ENCODE results near the gene NEK2. TPM values are rescaled to one million over a fixed set of nuclear protein-coding genes. Genes with fewer than 3 reads are reported as not detected.

Gene NEK2
- total RNA-seq, 2 donors from 2014 or later: 42.3 to 101 TPM

DNA sequence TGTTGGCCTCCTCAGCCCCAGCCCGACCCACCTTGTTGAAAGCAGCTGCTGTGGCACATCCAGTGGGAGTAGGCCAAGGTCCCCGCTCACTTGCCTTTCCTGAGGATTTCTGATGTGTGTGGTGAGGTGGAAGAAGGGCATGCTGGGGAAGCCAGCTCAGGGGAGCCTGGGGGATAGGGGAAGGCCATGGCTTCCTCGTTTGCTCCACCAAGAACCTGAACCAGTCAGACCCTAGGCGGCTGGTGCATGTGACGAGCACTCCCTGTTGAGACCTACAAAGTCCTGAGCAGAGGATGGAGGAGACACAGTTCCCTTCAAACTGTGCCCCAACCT, 58.5 kb downstream of the NEK2 start:
- Histone ChIP-seq H3K4me1 (ENCODE audit: control insufficient read depth, insufficient read depth, low read length) (no peaks in the 10 kb centered on the region), H3K36me3 (ENCODE audit: control insufficient read depth, insufficient read depth, low read length) (no peaks in the 10 kb centered on the region), H3K27me3 (ENCODE audit: control insufficient read depth, insufficient read depth, low read length, poor library complexity, severe bottlenecking) (no peaks in the 10 kb centered on the region), H3K9ac (ENCODE audit: extremely low read depth, low read length, poor library complexity, severe bottlenecking) (no peak overlapping the region), H3K9me3 (ENCODE audit: control insufficient read depth, low read length) (no peaks in the 10 kb centered on the region), H3K4me3 (ENCODE audit: low read length) (no peak overlapping the region), H3K27ac (ENCODE audit: low read depth, low read length) (no peak overlapping the region)
- Mint-ChIP-seq H3K4me3 (no peak overlapping the region), H3K27ac (no peak overlapping the region), H3K27me3 (ENCODE audit: insufficient read depth) (peaks cover under 1% of the 10 kb centered on the region), H3K36me3 (ENCODE audit: low read depth) (no peaks in the 10 kb centered on the region), H3K9me3 (no peaks in the 10 kb centered on the region), H3K4me1 (peaks cover under 1% of the 10 kb centered on the region)
- WGBS, 2 experiments (ENCODE audit: insufficient coverage in 1 of 2, insufficient read length in 1 of 2): 95 to 98% methylated on average over 3 to 5 of the region's 5 CpGs
- no peak for DNase-seq
- TF ChIP-seq, protein P1, sequence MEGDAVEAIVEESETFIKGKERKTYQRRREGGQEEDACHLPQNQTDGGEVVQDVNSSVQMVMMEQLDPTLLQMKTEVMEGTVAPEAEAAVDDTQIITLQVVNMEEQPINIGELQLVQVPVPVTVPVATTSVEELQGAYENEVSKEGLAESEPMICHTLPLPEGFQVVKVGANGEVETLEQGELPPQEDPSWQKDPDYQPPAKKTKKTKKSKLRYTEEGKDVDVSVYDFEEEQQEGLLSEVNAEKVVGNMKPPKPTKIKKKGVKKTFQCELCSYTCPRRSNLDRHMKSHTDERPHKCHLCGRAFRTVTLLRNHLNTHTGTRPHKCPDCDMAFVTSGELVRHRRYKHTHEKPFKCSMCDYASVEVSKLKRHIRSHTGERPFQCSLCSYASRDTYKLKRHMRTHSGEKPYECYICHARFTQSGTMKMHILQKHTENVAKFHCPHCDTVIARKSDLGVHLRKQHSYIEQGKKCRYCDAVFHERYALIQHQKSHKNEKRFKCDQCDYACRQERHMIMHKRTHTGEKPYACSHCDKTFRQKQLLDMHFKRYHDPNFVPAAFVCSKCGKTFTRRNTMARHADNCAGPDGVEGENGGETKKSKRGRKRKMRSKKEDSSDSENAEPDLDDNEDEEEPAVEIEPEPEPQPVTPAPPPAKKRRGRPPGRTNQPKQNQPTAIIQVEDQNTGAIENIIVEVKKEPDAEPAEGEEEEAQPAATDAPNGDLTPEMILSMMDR (conservative IDR thresholded peaks at IDR 0.05): no peak

DNA sequence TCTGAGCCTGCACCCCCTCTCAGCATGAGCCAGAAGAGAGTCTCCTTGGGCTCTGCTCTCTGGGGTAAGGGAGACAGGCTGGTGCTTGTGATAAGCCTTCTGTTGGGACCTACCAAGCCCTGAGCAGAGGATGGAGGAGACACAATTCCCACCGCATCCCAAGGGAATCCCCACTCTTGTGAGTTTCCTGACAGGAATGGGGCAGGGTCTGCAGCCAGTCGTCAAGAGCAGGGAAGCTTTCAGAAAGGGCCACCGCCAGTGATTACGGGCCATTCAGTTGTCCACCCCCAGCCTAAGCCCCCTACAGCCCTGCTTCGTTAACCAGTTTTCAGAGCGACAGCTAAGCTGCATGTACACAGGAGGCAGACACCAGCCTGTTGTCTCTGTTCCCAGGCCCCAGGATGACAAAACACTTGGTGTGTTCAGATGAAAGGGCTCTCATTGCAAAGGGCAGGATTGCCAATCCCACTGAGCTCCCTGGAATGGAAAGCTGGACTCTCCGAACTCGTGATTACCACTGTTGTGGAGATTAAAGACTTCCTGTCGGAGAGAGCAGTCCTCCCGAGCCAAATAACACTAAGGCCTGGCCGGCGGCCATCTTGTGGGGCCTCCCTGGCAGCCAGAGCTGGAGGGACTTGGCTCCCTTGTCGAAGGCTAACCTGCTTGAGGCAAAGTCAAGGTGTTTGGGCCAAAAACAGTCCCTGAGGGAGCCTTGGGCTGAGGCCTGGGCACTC, 59.0 kb downstream of the NEK2 start:
- DNase-seq: no peak
- Histone ChIP-seq H3K27me3 (ENCODE audit: control insufficient read depth, insufficient read depth, low read length, poor library complexity, severe bottlenecking) (no peaks in the 10 kb centered on the region), H3K36me3 (ENCODE audit: control insufficient read depth, insufficient read depth, low read length) (no peaks in the 10 kb centered on the region), H3K9ac (ENCODE audit: extremely low read depth, low read length, poor library complexity, severe bottlenecking) (no peak overlapping the region), H3K9me3 (ENCODE audit: control insufficient read depth, low read length) (no peaks in the 10 kb centered on the region), H3K4me1 (ENCODE audit: control insufficient read depth, insufficient read depth, low read length) (no peaks in the 10 kb centered on the region), H3K4me3 (ENCODE audit: low read length) (no peak overlapping the region), H3K27ac (ENCODE audit: low read depth, low read length) (no peak overlapping the region)
- H3K4me1 Mint-ChIP-seq: peaks cover 3% of the 10 kb centered on the region
- H3K4me3 Mint-ChIP-seq: no peak overlapping the region
- H3K9me3 Mint-ChIP-seq: no peaks in the 10 kb centered on the region
- WGBS, 2 experiments (ENCODE audit: insufficient coverage in 1 of 2, insufficient read length in 1 of 2): 78 to 87% methylated on average over 8 to 13 of the region's 13 CpGs
- TF ChIP-seq, protein P1 (conservative IDR thresholded peaks at IDR 0.05): no peak
- H3K36me3 Mint-ChIP-seq (ENCODE audit: low read depth): no peaks in the 10 kb centered on the region
- H3K27ac Mint-ChIP-seq: no peak overlapping the region
- H3K27me3 Mint-ChIP-seq (ENCODE audit: insufficient read depth): peaks cover 6% of the 10 kb centered on the region

DNA sequence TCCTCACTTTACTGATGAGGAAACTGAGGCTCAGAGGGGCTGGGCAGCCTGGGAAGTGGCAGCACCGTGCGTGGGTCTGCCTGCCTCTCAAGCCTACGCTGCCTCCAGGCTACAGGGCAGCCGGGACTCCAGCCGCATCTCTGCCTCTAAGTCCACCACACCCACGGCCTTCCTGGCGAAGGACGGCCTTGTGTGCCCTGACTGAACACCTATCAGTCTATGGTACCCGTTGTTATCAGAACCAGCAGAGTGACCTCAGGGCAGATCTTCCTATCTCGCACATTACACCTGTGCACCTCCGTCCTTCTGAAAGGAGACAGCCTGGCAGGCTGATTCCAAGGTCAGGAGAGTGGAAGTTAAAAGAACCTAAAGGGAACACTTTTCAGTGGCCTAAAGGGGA, 60.8 kb downstream of the NEK2 start:
- WGBS, 2 experiments (ENCODE audit: insufficient coverage in 1 of 2, insufficient read length in 1 of 2): 91 to 95% methylated on average over 11 of the region's 11 CpGs
- no peak for DNase-seq
- peaks cover 6% of the 10 kb centered on the region for H3K27me3 ChIP-seq (ENCODE audit: control insufficient read depth, insufficient read depth, low read length, poor library complexity, severe bottlenecking)
- H3K27ac ChIP-seq (ENCODE audit: low read depth, low read length): no peak overlapping the region
- peaks cover 6% of the 10 kb centered on the region for H3K27me3 Mint-ChIP-seq (ENCODE audit: insufficient read depth)
- H3K9me3 Mint-ChIP-seq: no peaks in the 10 kb centered on the region
- H3K9ac ChIP-seq (ENCODE audit: extremely low read depth, low read length, poor library complexity, severe bottlenecking): no peak overlapping the region
- H3K27ac Mint-ChIP-seq: no peak overlapping the region
- no peaks in the 10 kb centered on the region for H3K36me3 ChIP-seq (ENCODE audit: control insufficient read depth, insufficient read depth, low read length)
- H3K4me1 Mint-ChIP-seq: peaks cover 3% of the 10 kb centered on the region
- no peaks in the 10 kb centered on the region for H3K9me3 ChIP-seq (ENCODE audit: control insufficient read depth, low read length)
- no peak overlapping the region for H3K4me3 Mint-ChIP-seq
- TF ChIP-seq, protein P1 (conservative IDR thresholded peaks at IDR 0.05): no peak
- no peaks in the 10 kb centered on the region for H3K36me3 Mint-ChIP-seq (ENCODE audit: low read depth)
- no peak overlapping the region for H3K4me3 ChIP-seq (ENCODE audit: low read length)
- H3K4me1 ChIP-seq (ENCODE audit: control insufficient read depth, insufficient read depth, low read length): no peaks in the 10 kb centered on the region
